Upper lobe of left lung (tissue), 6 donors: ENCODE measurements around the gene FBXL13. TPM values are rescaled to one million over a fixed set of nuclear protein-coding genes. Genes with fewer than 3 reads are reported as not detected.
"Not testable (repeated sequence)": the region's sequence is repeated elsewhere in the genome, so short reads cannot be mapped to it uniquely, and the experiment has no call there.

Source experiments
- ATAC-seq, 2 donors: fragments of 200-7000 bp; cut with Tn5 transposase; one replicate each; pipeline ENCODE4 v1.9.1; 2022; ENCODE audit warnings: mild to moderate bottlenecking in 2 of 2, moderate library complexity in 2 of 2; ENCODE audit not compliant: low FRiP score in 2 of 2
- DNase-seq, 2 donors: peaks; one replicate each; pipeline ENCODE4 v3.0.0-alpha.2; 2019 to 2020
- H3K27ac ChIP-seq, 4 donors: fragments of 200-600 bp; sonication (generic); one replicate each; pipeline ENCODE4 v1.5.1; 2016 to 2019
- H3K27me3 ChIP-seq, 4 donors: fragments of 200-600 bp; sonication (generic); one replicate each; pipeline ENCODE4 v1.5.1; 2017 to 2019
- H3K36me3 ChIP-seq, 4 donors: fragments of 200-600 bp; sonication (generic); one replicate each; pipeline ENCODE4 v1.5.1; 2016 to 2019
- H3K4me1 ChIP-seq, 4 donors: fragments of 200-600 bp; sonication (generic); one replicate each; pipeline ENCODE4 v1.5.1; 2018 to 2019
- H3K4me3 ChIP-seq, 4 donors: fragments of 200-600 bp; sonication (generic); one replicate each; pipeline ENCODE4 v1.5.1; 2017 to 2019; ENCODE audit warnings: mild to moderate bottlenecking in 2 of 4, moderate library complexity in 1 of 4
- H3K9me3 ChIP-seq, 4 donors: fragments of 200-600 bp; sonication (generic); one replicate each; pipeline ENCODE4 v1.5.1; 2018 to 2019
- EP300 ChIP-seq, 4 donors: sonication (generic); formaldehyde crosslinking; IDR thresholded peaks; one replicate each; pipeline ENCODE4 v1.5.1; 2017; ENCODE audit warnings: antibody characterized with exemption in 4 of 4, control low read depth in 2 of 4
- POLR2A ChIP-seq, 4 donors: fragments of 450-650 bp; IDR thresholded peaks; one replicate each; pipeline ENCODE4 v1.5.1; 2016 to 2017; ENCODE audit warnings: antibody characterized with exemption in 4 of 4, mild to moderate bottlenecking in 2 of 4
- POLR2AphosphoS5 ChIP-seq, 2 donors: sonication (generic); formaldehyde crosslinking; IDR thresholded peaks; one replicate each; pipeline ENCODE4 v1.5.1; 2017; ENCODE audit warnings: antibody characterized with exemption in 2 of 2
- WGBS, 2 donors: methylation state at CpG; one replicate each; pipeline ENCODE4 v1.1.5; 2017 to 2018; 5-methylcytosine and 5-hydroxymethylcytosine counted together
- total RNA-seq, 6 donors: library from RNA; depleted of rRNA in 4 of 6; stranded (reverse); fragments of >200 nt in 4 of 6; gene quantifications; one replicate each; pipeline versions ENCODE4 v1.1.0 to v1.2.1, GENCODE V29; 2016 to 2021
- TF ChIP-seq, protein P1 (sequence below), 6 experiments: fragments of 450-650 bp in 4 of 6; fragments of 200-600 bp in 2 of 6; sonication (generic) in 2 of 6; IDR thresholded peaks; one replicate each; pipeline ENCODE4 v1.5.1; 2016 to 2019; ENCODE audit warnings: antibody characterized with exemption in 6 of 6
- donor health status: DM: no; HTN: no; CAD: no; lungs with moderate emphysema.
- donor health status: DM: no; HTN: yes; CAD: no; lungs with severe emphysema.

The FBXL13 gene
- total RNA-seq, 6 donors from 2014 or later: 1.6 to 11.6 (median 2.9) TPM

- 40 to 46% methylated on average over 2 of the region's 2 CpGs for WGBS, 2 donors
- DNase-seq (no peak), ATAC-seq (no peak)
Observed at GRCh38 chr7:102966465-102966864, 108.1 kb downstream of the FBXL13 start.

GRCh38 chr7:102961993-102962392 is 112.6 kb downstream of the FBXL13 start:
- not testable (repeated sequence) for ATAC-seq, DNase-seq, H3K4me3 ChIP-seq, H3K4me1 ChIP-seq, H3K9me3 ChIP-seq, H3K27me3 ChIP-seq, H3K27ac ChIP-seq, H3K36me3 ChIP-seq
- 50 to 83% methylated on average over 1 to 2 of the region's 2 CpGs for WGBS, 2 donors

More at GRCh38 chr7:102966465-102966864, 108.1 kb downstream of the FBXL13 start:
- Histone ChIP-seq H3K9me3 (no peaks in the 10 kb centered on the region), H3K27ac (no peak overlapping the region), H3K4me3 (no peak overlapping the region), H3K36me3 (no peaks in the 10 kb centered on the region), H3K4me1 (no peaks in the 10 kb centered on the region), H3K27me3 (no peaks in the 10 kb centered on the region)
- no peak for TF ChIP-seq POLR2AphosphoS5 (IDR thresholded peaks at IDR 0.05)
- TF ChIP-seq, protein P1, sequence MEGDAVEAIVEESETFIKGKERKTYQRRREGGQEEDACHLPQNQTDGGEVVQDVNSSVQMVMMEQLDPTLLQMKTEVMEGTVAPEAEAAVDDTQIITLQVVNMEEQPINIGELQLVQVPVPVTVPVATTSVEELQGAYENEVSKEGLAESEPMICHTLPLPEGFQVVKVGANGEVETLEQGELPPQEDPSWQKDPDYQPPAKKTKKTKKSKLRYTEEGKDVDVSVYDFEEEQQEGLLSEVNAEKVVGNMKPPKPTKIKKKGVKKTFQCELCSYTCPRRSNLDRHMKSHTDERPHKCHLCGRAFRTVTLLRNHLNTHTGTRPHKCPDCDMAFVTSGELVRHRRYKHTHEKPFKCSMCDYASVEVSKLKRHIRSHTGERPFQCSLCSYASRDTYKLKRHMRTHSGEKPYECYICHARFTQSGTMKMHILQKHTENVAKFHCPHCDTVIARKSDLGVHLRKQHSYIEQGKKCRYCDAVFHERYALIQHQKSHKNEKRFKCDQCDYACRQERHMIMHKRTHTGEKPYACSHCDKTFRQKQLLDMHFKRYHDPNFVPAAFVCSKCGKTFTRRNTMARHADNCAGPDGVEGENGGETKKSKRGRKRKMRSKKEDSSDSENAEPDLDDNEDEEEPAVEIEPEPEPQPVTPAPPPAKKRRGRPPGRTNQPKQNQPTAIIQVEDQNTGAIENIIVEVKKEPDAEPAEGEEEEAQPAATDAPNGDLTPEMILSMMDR (IDR thresholded peaks at IDR 0.05): no peak

- not testable (repeated sequence) for H3K4me3 ChIP-seq, H3K4me1 ChIP-seq, DNase-seq, H3K9me3 ChIP-seq, ATAC-seq, H3K27me3 ChIP-seq, H3K36me3 ChIP-seq, H3K27ac ChIP-seq
- WGBS, 2 donors: 85 to 100% methylated on average over 3 of the region's 3 CpGs
Observed at GRCh38 chr7:102958004-102958403, 116.6 kb downstream of the FBXL13 start.

DNA sequence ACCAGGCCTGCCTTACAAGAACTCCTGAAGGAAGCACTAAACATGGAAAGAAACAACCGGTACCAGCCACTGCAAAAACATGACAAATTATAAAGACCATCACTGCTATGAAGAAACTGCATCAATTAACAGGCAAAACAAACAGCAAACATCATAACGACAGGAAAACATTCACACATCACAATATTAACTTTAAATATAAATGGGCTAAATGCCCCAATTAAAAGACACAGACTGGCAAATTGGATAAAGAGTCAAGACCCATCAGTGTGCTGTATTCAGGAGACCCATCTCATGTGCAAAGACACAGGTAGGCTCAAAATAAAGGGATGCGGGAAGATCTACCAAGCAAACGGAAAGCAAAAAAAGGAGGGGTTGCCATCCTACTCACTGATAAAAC is 120.2 kb downstream of the FBXL13 start:
- not testable (repeated sequence) for DNase-seq, H3K36me3 ChIP-seq, H3K27ac ChIP-seq, H3K4me3 ChIP-seq, H3K9me3 ChIP-seq, H3K27me3 ChIP-seq, H3K4me1 ChIP-seq, ATAC-seq
- 94% methylated on average over 4 of the region's 4 CpGs for WGBS, 2 donors

GRCh38 chr7:102953406-102953805 is 121.2 kb downstream of the FBXL13 start:
- ATAC-seq: no peak
- Histone ChIP-seq H3K36me3 (no peaks in the 10 kb centered on the region), H3K27ac (no peak overlapping the region), H3K9me3 (no peaks in the 10 kb centered on the region), H3K4me1 (no peaks in the 10 kb centered on the region), H3K4me3 (no peak overlapping the region), H3K27me3 (no peaks in the 10 kb centered on the region)
- TF ChIP-seq, protein P1 (IDR thresholded peaks at IDR 0.05): no peak
- TF ChIP-seq EP300 (IDR thresholded peaks at IDR 0.05) (no peak), POLR2AphosphoS5 (IDR thresholded peaks at IDR 0.05) (no peak), POLR2A (IDR thresholded peaks at IDR 0.05) (no peak)
- DNase-seq: no peak

DNA sequence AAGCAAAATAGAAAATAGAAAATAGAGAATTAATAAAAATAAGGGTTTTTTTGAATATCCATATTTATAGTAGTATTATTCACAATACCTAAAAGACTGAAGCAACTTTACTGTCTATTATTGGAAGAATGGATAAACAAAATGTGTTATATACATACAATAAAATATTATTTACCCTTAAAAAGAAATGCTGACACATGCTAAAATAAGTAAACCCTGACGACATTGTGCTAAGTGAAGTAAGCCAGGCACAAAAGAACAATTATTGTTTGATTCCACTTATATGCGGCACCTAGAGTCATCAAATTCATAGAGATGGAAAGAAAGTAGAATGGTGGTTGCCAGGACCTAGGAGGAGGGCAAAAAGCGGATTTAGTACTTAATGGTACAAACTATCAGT is 122.8 kb downstream of the FBXL13 start:
- no peaks in the 10 kb centered on the region for H3K27me3 ChIP-seq
- WGBS, 2 donors: 94% methylated on average over 3 of the region's 3 CpGs

More for the DNA sequence above, 122.8 kb downstream of the FBXL13 start:
- Histone ChIP-seq H3K4me1 (no peaks in the 10 kb centered on the region), H3K27ac (no peak overlapping the region), H3K4me3 (no peak overlapping the region), H3K9me3 (no peaks in the 10 kb centered on the region), H3K36me3 (no peaks in the 10 kb centered on the region)
- no peak for ATAC-seq
- no peak for DNase-seq
- TF ChIP-seq, protein P1 (IDR thresholded peaks at IDR 0.05): no peak
- TF ChIP-seq POLR2AphosphoS5 (IDR thresholded peaks at IDR 0.05) (no peak), POLR2A (IDR thresholded peaks at IDR 0.05) (no peak), EP300 (IDR thresholded peaks at IDR 0.05) (no peak)
